RWPE1 (cell line): Measurements from ENCODE around the gene USP10.
"Not testable (repeated sequence)": the region's sequence is repeated elsewhere in the genome, so short reads cannot be mapped to it uniquely, and the experiment has no call there.

ENCODE experiments used
- CTCF ChIA-PET: fragments of 350-600 bp; sonication (Branson Sonifier 250); formaldehyde crosslinking; extraction: SDS; loops from one replicate; lab custom pipeline; 2021; lab: Yijun Ruan, JAX
- POLR2A ChIA-PET: fragments of 400-600 bp; formaldehyde crosslinking; extraction: SDS; loops from one replicate; lab custom pipeline; 2020; ENCODE audit warnings: antibody characterized with exemption; ENCODE audit not compliant: low non-redundant PET; lab: Yijun Ruan, JAX
- DNase-seq: peaks from one replicate; pipeline ENCODE4 v3.0.0; 2012; ENCODE audit warnings: low spot score
- H3K27ac ChIP-seq: fragments of 450-650 bp; 2 replicates; pipeline ENCODE4 v1.5.1; 2017
- TF ChIP-seq, protein P1 (sequence below): fragments of 450-650 bp; conservative IDR thresholded peaks from 2 replicates; pipeline ENCODE4 v1.5.1; 2017; ENCODE audit warnings: low read depth, mild to moderate bottlenecking

USP10 gene

DNA sequence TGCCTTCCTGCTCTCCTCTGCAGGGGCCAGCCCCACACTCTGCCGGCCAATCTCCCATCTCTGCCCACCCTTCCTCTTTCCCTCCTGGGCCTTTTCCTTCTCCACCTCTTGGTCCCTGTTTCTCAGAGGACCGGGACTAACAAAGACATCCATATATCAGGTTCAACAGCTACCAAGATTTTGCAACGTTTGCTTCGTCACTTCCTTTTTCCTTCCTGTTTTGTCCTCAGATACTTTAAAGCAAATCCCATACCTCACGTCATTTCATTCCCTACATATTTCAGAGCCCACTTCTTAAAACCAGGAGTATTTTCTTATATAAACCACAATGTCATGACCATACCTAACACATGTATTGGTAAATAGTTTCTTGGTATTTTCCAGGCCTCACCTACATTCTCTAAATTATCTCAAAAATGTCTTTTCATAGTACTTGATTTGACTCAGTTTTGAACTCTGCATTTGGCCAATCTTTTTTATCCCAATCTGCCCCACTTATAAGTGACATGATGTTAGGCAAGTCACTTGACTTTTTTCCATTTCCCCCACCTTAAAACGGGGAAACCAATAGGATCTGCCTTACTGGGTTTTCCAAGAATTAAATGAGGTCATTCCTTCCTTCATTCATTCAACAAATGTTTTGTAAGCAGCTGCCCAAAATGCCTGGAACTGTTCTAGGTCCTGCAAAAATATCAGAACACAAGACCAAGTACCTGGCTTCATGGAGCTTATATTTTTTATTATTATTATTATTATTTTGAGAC, 7.2 kb upstream of the USP10 start:
- DNase-seq = no peak
- POLR2A ChIA-PET = no interaction called here
- TF ChIP-seq, protein P1, sequence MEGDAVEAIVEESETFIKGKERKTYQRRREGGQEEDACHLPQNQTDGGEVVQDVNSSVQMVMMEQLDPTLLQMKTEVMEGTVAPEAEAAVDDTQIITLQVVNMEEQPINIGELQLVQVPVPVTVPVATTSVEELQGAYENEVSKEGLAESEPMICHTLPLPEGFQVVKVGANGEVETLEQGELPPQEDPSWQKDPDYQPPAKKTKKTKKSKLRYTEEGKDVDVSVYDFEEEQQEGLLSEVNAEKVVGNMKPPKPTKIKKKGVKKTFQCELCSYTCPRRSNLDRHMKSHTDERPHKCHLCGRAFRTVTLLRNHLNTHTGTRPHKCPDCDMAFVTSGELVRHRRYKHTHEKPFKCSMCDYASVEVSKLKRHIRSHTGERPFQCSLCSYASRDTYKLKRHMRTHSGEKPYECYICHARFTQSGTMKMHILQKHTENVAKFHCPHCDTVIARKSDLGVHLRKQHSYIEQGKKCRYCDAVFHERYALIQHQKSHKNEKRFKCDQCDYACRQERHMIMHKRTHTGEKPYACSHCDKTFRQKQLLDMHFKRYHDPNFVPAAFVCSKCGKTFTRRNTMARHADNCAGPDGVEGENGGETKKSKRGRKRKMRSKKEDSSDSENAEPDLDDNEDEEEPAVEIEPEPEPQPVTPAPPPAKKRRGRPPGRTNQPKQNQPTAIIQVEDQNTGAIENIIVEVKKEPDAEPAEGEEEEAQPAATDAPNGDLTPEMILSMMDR = no peak
- H3K27ac ChIP-seq = no peak overlapping the region
- CTCF ChIA-PET = interaction anchor here (0.7 kb wide), 1 partner anchor 67 kb away, joined by 4 read pairs; no protein-coding TSS in a partner anchor

DNA sequence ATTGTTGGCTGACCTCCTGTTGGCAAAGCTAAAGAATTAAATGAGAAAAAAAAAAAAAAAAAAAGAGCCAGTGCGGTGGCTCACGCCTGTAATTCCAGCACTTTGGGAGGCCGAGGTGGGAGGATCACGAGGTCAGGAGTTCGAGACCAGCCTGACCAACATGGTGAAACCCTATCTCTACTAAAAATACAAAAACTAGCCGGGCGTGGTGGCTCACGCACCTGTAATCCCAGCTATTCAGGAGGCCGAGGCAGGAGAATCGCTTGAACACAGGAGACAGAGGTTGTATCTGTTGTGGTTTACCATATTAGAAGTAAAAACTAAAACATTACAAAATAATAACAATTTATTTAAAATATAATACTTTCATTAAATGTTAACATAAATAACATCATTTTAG, 5.9 kb upstream of the USP10 start:
- DNase-seq, POLR2A ChIA-PET, H3K27ac ChIP-seq: not testable (repeated sequence)
- CTCF ChIA-PET = interaction anchor here (0.6 kb wide), 1 partner anchor 21 kb away, joined by 3 read pairs; no protein-coding TSS in a partner anchor

DNA sequence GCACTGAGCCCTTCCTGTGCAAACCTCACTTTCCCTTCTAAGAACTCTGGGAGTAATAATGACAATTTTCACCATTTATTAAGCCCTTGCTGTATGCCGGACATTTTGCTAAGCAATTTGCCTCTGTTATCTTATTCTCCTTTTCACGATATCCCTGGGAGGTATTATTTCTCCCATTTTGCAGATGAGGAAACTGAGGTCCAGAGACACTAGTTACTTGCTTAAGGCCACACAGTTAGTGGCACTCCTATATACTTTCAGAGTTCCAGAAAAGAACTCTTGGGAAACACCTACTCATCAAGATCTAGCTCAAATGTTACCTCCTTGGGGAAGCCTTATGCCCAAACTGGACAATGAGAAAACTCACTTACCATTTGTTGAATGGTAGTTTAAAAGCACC, 4.8 kb upstream of the USP10 start:
- no peak for DNase-seq
- CTCF ChIA-PET = interaction anchor here (0.6 to 2.1 kb wide), 3 partner anchors 22 to 552 kb away, joined by 3 to 10 read pairs (median 4); no protein-coding TSS in a partner anchor
- POLR2A ChIA-PET = no interaction called here
- TF ChIP-seq, protein P1 = no peak
- H3K27ac ChIP-seq = no peak overlapping the region

DNA sequence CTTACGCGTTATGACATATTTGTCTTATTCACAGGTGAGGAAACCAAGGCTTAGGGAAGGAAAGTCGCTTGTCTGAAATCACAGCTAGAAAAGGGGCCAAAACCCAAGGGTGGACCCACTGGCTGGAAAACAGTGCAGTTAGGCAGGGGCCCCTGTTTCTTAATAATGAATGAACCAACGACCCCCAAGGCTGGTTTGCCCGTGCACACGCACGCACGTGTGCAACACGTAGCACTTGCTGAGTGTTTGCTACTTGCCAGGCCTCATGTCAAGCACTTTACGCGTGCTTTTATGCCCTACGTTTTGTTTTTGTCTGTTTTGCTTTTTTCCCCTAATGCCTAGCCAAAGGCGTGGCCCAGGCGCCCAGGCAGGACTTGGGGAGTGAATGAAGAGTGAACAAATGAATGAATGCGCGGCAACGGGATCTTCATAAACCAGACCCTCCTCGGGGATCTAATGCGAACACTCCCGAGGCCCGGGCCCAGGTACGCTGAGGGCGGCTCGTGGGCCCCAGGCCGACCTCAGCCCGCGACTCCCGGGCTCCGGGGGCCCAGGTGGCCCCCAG, 571 bp upstream of the USP10 start:
- ChIA-PET POLR2A (no interaction called here), CTCF (no interaction called here)
- TF ChIP-seq, protein P1 = no peak
- peak overlapping the region; percentile 83 for H3K27ac ChIP-seq
- DNase-seq = peak; percentile 16

DNA sequence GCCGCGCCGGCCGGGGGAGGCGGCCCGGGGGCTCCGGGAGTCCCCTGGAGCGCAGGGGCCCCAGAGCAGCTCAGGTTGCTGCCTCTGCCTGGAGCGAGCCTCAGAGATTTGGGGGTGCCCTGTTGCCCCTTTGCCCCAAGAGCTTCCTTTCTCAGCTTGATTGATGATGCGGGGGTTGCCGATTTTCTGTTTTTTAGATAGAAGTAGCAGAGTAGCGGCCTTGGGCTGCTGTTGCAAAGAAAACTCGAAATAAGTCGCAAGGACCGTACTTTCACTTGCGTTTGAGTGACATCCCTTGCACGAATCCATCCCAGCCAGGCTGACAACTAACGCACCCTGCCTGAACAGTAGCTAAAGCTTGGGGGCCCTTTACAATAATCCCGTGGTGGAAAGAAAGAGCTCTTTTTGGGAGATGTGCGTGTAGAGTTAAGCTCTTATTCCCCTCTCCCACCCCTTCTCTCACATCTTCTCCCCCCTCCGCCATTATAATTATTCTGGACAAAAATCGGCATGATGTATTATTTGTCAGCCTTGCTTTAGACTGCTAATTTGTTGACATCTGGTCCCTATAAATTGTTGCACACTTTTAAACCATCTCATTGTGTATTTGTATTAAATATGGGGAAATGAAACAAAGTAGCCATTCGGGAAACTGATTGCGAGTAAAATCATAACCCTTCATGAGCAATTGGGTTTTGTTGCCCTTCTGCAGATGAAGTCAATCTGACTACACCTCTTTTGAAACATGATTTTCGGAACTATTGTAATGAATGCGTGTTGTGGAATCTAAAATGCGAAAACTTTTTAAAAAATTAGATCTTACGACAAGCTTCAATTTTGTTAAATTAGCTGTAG, 873 bp downstream of the USP10 start:
- TF ChIP-seq, protein P1 = no peak
- POLR2A ChIA-PET = interaction anchor here (0.5 to 0.6 kb wide), 2 partner anchors 10 to 212 kb away, joined by 5 to 6 read pairs; no protein-coding TSS in a partner anchor
- H3K27ac ChIP-seq = peak overlapping the region; percentile 83
- CTCF ChIA-PET = interaction anchor here (0.5 to 1.2 kb wide), 4 partner anchors 25 to 267 kb away, joined by 3 to 8 read pairs (median 4); no protein-coding TSS in a partner anchor
- DNase-seq = peak; percentile 23

DNA sequence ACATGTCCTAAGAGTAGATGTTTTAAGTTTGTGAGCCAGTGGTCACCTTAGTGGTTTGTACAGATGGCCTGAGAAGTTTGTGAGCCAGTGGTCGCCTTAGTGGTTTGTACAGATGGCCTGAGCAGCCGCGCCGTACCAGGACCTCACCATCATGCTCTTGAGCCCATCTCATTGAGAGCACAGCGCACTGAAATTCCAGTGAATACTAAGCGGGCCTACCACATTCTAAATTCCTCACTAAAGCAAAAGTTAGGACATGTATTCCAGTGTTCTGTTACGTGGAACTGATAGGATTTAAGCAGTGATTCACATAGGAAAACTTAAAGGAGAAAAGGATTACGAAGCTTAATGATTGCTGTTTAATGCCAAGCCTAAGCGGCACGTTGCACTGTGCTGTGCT, 3.9 kb downstream of the USP10 start:
- DNase-seq = no peak
- CTCF ChIA-PET = no interaction called here
- no peak overlapping the region for H3K27ac ChIP-seq
- TF ChIP-seq, protein P1 = no peak
- POLR2A ChIA-PET = no interaction called here
